ENCODE data around the gene U2AF2.
A peak's percentile ranks its signal among the peaks of the same experiment; 100 is the strongest.

GRCh38 chr19:55605207-55605636 is 49.6 kb upstream of the U2AF2 start:
- no peak for TF ChIP-seq ELK1 (IDR thresholded peaks at IDR 0.05; ENCODE audit: borderline replicate concordance, low read depth, low read length)
- TF ChIP-seq SMC3 (IDR thresholded peaks at IDR 0.05; ENCODE audit: low read depth, low read length), result no peak
- no peak for TF ChIP-seq CTCF (conservative IDR thresholded peaks at IDR 0.05; ENCODE audit: low read depth, low read length)
- peak; percentile 48 for TF ChIP-seq POLR2A (IDR thresholded peaks at IDR 0.05; ENCODE audit: low read depth, low read length)
- TF ChIP-seq NFE2L2 (IDR thresholded peaks at IDR 0.05; ENCODE audit: low read depth, low read length), result no peak
- TF ChIP-seq FOS (IDR thresholded peaks at IDR 0.05; ENCODE audit: low read depth, low read length), result no peak
- no peak for TF ChIP-seq CEBPB (IDR thresholded peaks at IDR 0.05; ENCODE audit: low read depth, low read length)
- no peak for TF ChIP-seq CHD1 (IDR thresholded peaks at IDR 0.05; ENCODE audit: low read depth, low read length)
- no peak for TF ChIP-seq RAD21 (IDR thresholded peaks at IDR 0.05; ENCODE audit: low read length)
- TF ChIP-seq BHLHE40 (IDR thresholded peaks at IDR 0.05; ENCODE audit: low read depth, low read length), result no peak
- TF ChIP-seq USF2 (IDR thresholded peaks at IDR 0.05; ENCODE audit: low read depth, low read length), result no peak
